Endothelial cell (in vitro differentiated cells): ENCODE results near the gene SKI. TPM values are rescaled to one million over a fixed set of nuclear protein-coding genes. Genes with fewer than 3 reads are reported as not detected.
A peak's percentile ranks its signal among the peaks of the same experiment; 100 is the strongest.

Source experiments
- DNase-seq: peaks from one replicate; pipeline ENCODE4 v3.0.0; 2021; ENCODE audit warnings: low spot score
- H3K27ac Mint-ChIP-seq: one replicate; pipeline ENCODE4 v1.8.0; 2021; ENCODE audit warnings: mixed read lengths, inconsistent platforms; ENCODE audit not compliant: unreplicated experiment
- H3K27me3 Mint-ChIP-seq: one replicate; pipeline ENCODE4 v1.8.0; 2021; ENCODE audit warnings: mild to moderate bottlenecking, moderate library complexity, mixed read lengths, inconsistent platforms; ENCODE audit not compliant: unreplicated experiment
- H3K36me3 Mint-ChIP-seq: one replicate; pipeline ENCODE4 v1.8.0; 2021; ENCODE audit warnings: mild to moderate bottlenecking, low read depth, mixed read lengths, inconsistent platforms; ENCODE audit not compliant: unreplicated experiment
- H3K4me1 Mint-ChIP-seq: one replicate; pipeline ENCODE4 v1.8.0; 2021; ENCODE audit warnings: mild to moderate bottlenecking, mixed read lengths, inconsistent platforms; ENCODE audit not compliant: unreplicated experiment
- H3K4me3 Mint-ChIP-seq: one replicate; pipeline ENCODE4 v1.8.0; 2021; ENCODE audit warnings: mild to moderate bottlenecking, mixed read lengths, inconsistent platforms; ENCODE audit not compliant: unreplicated experiment
- H3K9me3 Mint-ChIP-seq: one replicate; pipeline ENCODE4 v1.8.0; 2021; ENCODE audit warnings: mixed read lengths, inconsistent platforms; ENCODE audit not compliant: unreplicated experiment
- CTCF ChIP-seq: fragments of 200-600 bp; sonication (generic); IDR thresholded peaks from one replicate; pipeline ENCODE4 v1.5.0; 2021; ENCODE audit warnings: antibody characterized with exemption; ENCODE audit not compliant: unreplicated experiment
- total RNA-seq: library from RNA; stranded (reverse); fragmentation: NEBNext Ultra II Directional; extraction: Animal tissue kit (Norgen Biotek cat#: 25700); gene quantifications from one replicate; pipeline ENCODE4 v1.2.1, GENCODE V29; 2021; ENCODE audit not compliant: unreplicated experiment

SKI gene
- total RNA-seq, 1 donor from 2014 or later, result 73.3 TPM

DNA sequence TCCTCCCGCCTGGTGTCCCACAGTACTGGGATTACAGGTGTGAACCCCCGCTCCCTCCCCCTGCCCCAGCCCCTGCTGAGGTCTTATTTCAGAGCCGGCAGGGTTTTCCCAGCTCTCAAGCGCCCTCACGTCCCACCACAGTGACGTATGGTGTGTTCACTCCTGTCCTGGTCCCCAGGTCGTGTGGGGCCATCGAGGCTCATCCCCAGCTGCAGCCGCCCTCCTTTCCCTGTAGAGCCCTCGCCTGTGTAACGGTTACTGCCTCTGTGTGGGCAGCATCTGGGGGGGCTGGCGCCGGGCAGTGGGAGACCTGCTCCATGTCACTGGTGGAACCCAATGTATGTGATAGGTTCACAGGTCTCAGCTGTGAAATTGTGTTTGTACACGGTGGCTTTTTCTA is 23.2 kb downstream of the SKI start:
- Mint-ChIP-seq H3K9me3 (no peaks in the 10 kb centered on the region), H3K27me3 (peaks cover 20% of the 10 kb centered on the region), H3K36me3 (peaks cover 11% of the 10 kb centered on the region), H3K4me1 (peaks cover 23% of the 10 kb centered on the region), H3K4me3 (no peak overlapping the region), H3K27ac (no peak overlapping the region)
- TF ChIP-seq CTCF, result no peak
- no peak for DNase-seq

GRCh38 chr1:2251786-2252185 is 23.7 kb downstream of the SKI start:
- H3K27ac Mint-ChIP-seq, result no peak overlapping the region
- no peak for DNase-seq
- H3K36me3 Mint-ChIP-seq, result peaks cover 12% of the 10 kb centered on the region
- no peak for TF ChIP-seq CTCF
- peaks cover 22% of the 10 kb centered on the region for H3K27me3 Mint-ChIP-seq
- H3K4me1 Mint-ChIP-seq, result peaks cover 21% of the 10 kb centered on the region
- no peaks in the 10 kb centered on the region for H3K9me3 Mint-ChIP-seq
- H3K4me3 Mint-ChIP-seq, result no peak overlapping the region

GRCh38 chr1:2252423-2252822 is 24.3 kb downstream of the SKI start:
- DNase-seq, result no peak
- peaks cover 16% of the 10 kb centered on the region for H3K36me3 Mint-ChIP-seq
- peak overlapping the region; percentile 70 for H3K27ac Mint-ChIP-seq
- H3K4me1 Mint-ChIP-seq, result peaks cover 24% of the 10 kb centered on the region
- no peak for TF ChIP-seq CTCF
- peak overlapping the region; percentile 81 for H3K4me3 Mint-ChIP-seq
- H3K9me3 Mint-ChIP-seq, result no peaks in the 10 kb centered on the region
- peaks cover 24% of the 10 kb centered on the region for H3K27me3 Mint-ChIP-seq

DNA sequence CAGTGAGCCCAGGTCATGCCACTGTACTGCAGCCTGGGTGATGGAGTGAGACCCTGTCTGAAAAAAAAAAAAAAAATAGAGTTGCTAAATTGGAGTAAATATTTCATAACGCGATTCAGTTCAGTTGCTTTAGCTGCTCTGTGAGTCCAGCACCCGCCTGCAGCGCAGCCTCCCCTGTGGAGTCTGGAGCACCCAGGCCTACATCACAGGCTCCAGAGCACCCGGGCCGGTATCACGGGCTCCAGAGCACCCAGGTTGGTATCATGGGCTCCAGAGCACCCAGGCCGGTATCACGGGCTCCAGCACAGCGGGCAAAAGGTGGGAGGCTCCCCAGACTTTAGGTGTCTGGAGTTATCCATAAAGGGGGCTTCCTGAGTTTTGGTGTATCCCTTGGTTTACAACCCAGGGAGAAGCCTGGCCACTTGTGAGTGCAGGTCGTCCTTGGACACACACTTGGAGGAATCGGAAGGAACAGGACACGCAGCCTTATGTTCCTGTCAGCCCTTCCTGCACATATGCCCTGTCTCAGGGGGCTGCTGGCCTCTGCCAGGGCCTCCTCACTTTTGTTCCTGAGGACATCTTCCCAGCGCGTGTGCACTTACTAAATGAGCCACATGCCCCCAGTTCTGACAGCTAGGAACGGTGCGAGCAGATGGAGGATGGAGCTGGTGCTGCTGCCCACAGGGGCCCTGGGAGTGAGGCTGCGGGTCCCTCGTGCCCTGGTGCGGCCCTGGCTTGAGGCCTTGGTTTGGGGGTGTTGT is 25.1 kb downstream of the SKI start:
- Mint-ChIP-seq H3K27ac (peak overlapping the region; percentile 67), H3K9me3 (no peaks in the 10 kb centered on the region), H3K27me3 (peaks cover 28% of the 10 kb centered on the region), H3K36me3 (peaks cover 22% of the 10 kb centered on the region), H3K4me3 (peak overlapping the region; percentile 65), H3K4me1 (peaks cover 27% of the 10 kb centered on the region)
- no peak for TF ChIP-seq CTCF
- no peak for DNase-seq

DNA sequence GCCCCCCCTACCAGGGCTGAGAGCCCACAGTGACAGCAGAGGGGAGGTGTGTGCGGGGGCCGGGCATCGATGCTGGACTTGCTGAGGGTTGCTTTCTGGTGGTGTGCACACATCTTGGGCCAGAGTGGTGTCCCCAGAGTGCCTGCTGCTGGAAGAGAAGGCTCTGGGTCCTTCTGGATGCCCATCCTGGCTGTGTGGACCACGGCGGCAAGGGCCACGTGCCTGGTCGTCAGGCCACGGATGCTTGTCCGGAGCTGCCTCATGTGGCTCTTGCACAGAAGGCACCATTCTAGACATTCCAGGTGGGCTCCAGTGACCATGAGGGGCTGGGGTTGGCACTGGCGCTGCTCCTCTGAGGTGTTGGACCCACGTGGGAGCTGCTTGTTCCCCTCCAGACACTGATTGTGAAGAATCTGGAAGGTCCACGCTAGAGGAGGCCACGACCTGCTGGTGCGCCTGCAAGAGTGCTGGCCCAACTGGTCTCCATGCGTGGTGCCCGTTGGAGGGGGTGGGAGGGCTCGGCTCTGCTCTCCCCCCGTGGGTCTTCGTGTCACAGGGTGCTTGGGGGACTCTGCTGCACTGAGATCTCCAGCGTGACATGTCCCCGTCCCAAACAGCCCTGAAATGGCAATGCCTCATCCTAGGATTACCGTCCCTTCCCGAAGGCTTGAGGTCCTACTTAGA is 25.8 kb downstream of the SKI start:
- no peak for TF ChIP-seq CTCF
- peaks cover 24% of the 10 kb centered on the region for H3K4me1 Mint-ChIP-seq
- no peaks in the 10 kb centered on the region for H3K9me3 Mint-ChIP-seq
- H3K4me3 Mint-ChIP-seq, result no peak overlapping the region
- peaks cover 22% of the 10 kb centered on the region for H3K36me3 Mint-ChIP-seq
- peaks cover 30% of the 10 kb centered on the region for H3K27me3 Mint-ChIP-seq
- DNase-seq, result no peak
- peak overlapping the region; percentile 85 for H3K27ac Mint-ChIP-seq
